HCT116 (cell line): ENCODE results near the gene ATAD1. TPM values are rescaled to one million over a fixed set of nuclear protein-coding genes. Genes with fewer than 3 reads are reported as not detected.

Experiments
- ATAC-seq: fragments of 200-7000 bp; cut with Tn5 transposase; 2 replicates; pipeline ENCODE4 v1.9.1; 2020; ENCODE audit warnings: mild to moderate bottlenecking, moderate library complexity
- BruUV-seq: library from RNA; stranded (reverse); fragments of 400-500 nt; replicated peaks from 2 replicates; lab custom pipeline; 2021; lab: Mats Ljungman, UMichigan
- CTCF ChIA-PET: fragments of 300-600 bp; sonication (Branson Sonifier 250); formaldehyde crosslinking; loops from one replicate; lab custom pipeline; 2021; ENCODE audit warnings: antibody characterized with exemption; lab: Charles Lee
- POLR2A ChIA-PET: fragments of 300-600, 350-600 bp; sonication (Branson Sonifier 250); formaldehyde crosslinking; loops from one replicate; lab custom pipeline; 2021; ENCODE audit warnings: antibody characterized with exemption; lab: Charles Lee
- RAD21 ChIA-PET, 2 experiments: fragments of 300-600 bp; sonication (Branson Sonifier 250); formaldehyde crosslinking; loops; one replicate each; lab custom pipeline; 2023; ENCODE audit warnings: low total read pairs in 2 of 2; ENCODE audit not compliant: uncharacterized antibody in 2 of 2, unreplicated experiment in 2 of 2, low non-redundant PET in 1 of 2; lab: Charles Lee
- DNase-seq: peaks from one replicate; pipeline ENCODE4 v3.0.0-alpha.2; 2010; ENCODE audit warnings: low read depth, low spot score
- H2AFZ ChIP-seq: fragments of 200-600 bp; shearing (Covaris generic), sonication (generic); 2 replicates; pipeline ENCODE4 v1.6.1; 2017; ENCODE audit warnings: low read depth, mixed run types, mixed read lengths, antibody characterized with exemption, low read length; ENCODE audit not compliant: poor library complexity, severe bottlenecking
- H3K27ac ChIP-seq: 2 replicates; pipeline ENCODE4 v1.5.1; 2012; ENCODE audit warnings: low read depth, low read length
- H3K27me3 ChIP-seq: fragments of 200-600 bp; sonication (generic); 2 replicates; pipeline ENCODE4 v1.6.1; 2016; ENCODE audit warnings: mixed run types, low read length, mixed read lengths; ENCODE audit not compliant: insufficient read depth
- H3K36me3 ChIP-seq, 2 experiments: fragments of 200-500 bp in 1 of 2; fragments of 200-600 bp in 1 of 2; sonication (Bioruptor generic) in 1 of 2; sonication (generic) in 1 of 2; 2 replicates each; pipeline versions ENCODE4 v1.5.1 to v1.6.1; 2014 to 2016; ENCODE audit warnings: low read length in 2 of 2, inconsistent platforms in 1 of 2, mixed read lengths in 1 of 2, mixed run types in 1 of 2; ENCODE audit not compliant: insufficient read depth in 2 of 2, control insufficient read depth in 1 of 2
- H3K4me1 ChIP-seq, 2 experiments: fragments of 200-600 bp in 1 of 2; sonication (generic) in 1 of 2; 2 replicates each; pipeline versions ENCODE4 v1.5.1 to v1.6.1; 2012 to 2017; ENCODE audit warnings: low read length in 2 of 2, inconsistent platforms in 1 of 2, mild to moderate bottlenecking in 1 of 2, mixed read lengths in 1 of 2, mixed run types in 1 of 2, moderate library complexity in 1 of 2; ENCODE audit not compliant: insufficient read depth in 2 of 2, control insufficient read depth in 1 of 2
- H3K4me2 ChIP-seq: fragments of 200-600 bp; sonication (generic); 2 replicates; pipeline ENCODE4 v1.6.1; 2017; ENCODE audit warnings: mixed run types, low read length, mixed read lengths
- H3K4me3 ChIP-seq, 2 experiments: fragments of 200-600 bp in 1 of 2; sonication (generic) in 1 of 2; replicated peaks in 1 of 2; 2 replicates each; pipeline ENCODE4 v1.5.1; 2011 to 2016; ENCODE audit warnings: low read length in 2 of 2, control low read depth in 1 of 2, low read depth in 1 of 2, mild to moderate bottlenecking in 1 of 2, mixed read lengths in 1 of 2, mixed run types in 1 of 2
- H3K79me2 ChIP-seq: fragments of 200-600 bp; sonication (generic); 2 replicates; pipeline ENCODE4 v1.6.1; 2017; ENCODE audit warnings: mild to moderate bottlenecking, mixed run types, low read length, moderate library complexity, mixed read lengths; ENCODE audit not compliant: insufficient read depth
- H3K9ac ChIP-seq: fragments of 200-600 bp; sonication (generic); 2 replicates; pipeline ENCODE4 v1.6.1; 2016; ENCODE audit warnings: low read length, mixed read lengths
- H3K9me2 ChIP-seq: fragments of 200-600 bp; sonication (generic), shearing (Covaris generic); 2 replicates; pipeline ENCODE4 v1.6.1; 2017; ENCODE audit warnings: mixed run types, mild to moderate bottlenecking, moderate library complexity; ENCODE audit not compliant: insufficient read depth
- H3K9me3 ChIP-seq, 2 experiments: fragments of 200-500 bp in 1 of 2; fragments of 200-600 bp in 1 of 2; sonication (Bioruptor generic) in 1 of 2; sonication (generic) in 1 of 2; 2 replicates each; pipeline ENCODE4 v1.6.1; 2014 to 2017; ENCODE audit warnings: low read length in 2 of 2, mixed read lengths in 2 of 2, inconsistent platforms in 1 of 2, low read depth in 1 of 2, mild to moderate bottlenecking in 1 of 2, mixed run types in 1 of 2, moderate library complexity in 1 of 2; ENCODE audit not compliant: control insufficient read depth in 1 of 2, insufficient read depth in 1 of 2
- H4K20me1 ChIP-seq: fragments of 200-600 bp; sonication (generic), shearing (Covaris generic); 2 replicates; pipeline ENCODE4 v1.6.1; 2017; ENCODE audit warnings: mixed run types, mild to moderate bottlenecking, moderate library complexity; ENCODE audit not compliant: insufficient read depth
- CEBPB ChIP-seq: IDR thresholded peaks from 2 replicates; pipeline ENCODE4 v1.6.1; 2012; ENCODE audit warnings: low read depth
- ELF1 ChIP-seq: IDR thresholded peaks from 2 replicates; pipeline ENCODE4 v1.6.1; 2012; ENCODE audit warnings: low read depth, borderline replicate concordance
- JUND ChIP-seq: IDR thresholded peaks from 2 replicates; pipeline ENCODE4 v1.6.1; 2012
- RAD21 ChIP-seq: IDR thresholded peaks from 2 replicates; pipeline ENCODE4 v1.6.1; 2012; ENCODE audit warnings: low read depth, mild to moderate bottlenecking
- TCF7L2 ChIP-seq: IDR thresholded peaks from 2 replicates; pipeline ENCODE4 v1.7.0; 2011; ENCODE audit warnings: borderline replicate concordance, inconsistent platforms; ENCODE audit not compliant: insufficient read depth, insufficient read length; ENCODE audit errors: extremely low read depth
- intact Hi-C: fragments of 100-400 bp; cut with micrococcal nuclease; formaldehyde crosslinking; loops from 2 replicates; pipeline ENCODE4 v1.10.0; 2022
- total RNA-seq: library from RNA; stranded (reverse); gene quantifications from one replicate; pipeline ENCODE4 v1.2.1, GENCODE V29; 2021; ENCODE audit not compliant: unreplicated experiment
- TF ChIP-seq, protein P1 (sequence below), 3 experiments: fragments of 200-600 bp in 1 of 3; sonication (generic) in 1 of 3; IDR thresholded peaks in 2 of 3; conservative IDR thresholded peaks in 1 of 3; 2 replicates each; pipeline ENCODE4 v1.5.1; 2012 to 2017; ENCODE audit warnings: low read depth in 2 of 3, low read length in 2 of 3, antibody characterized with exemption in 1 of 3, borderline replicate concordance in 1 of 3, control low read depth in 1 of 3, mild to moderate bottlenecking in 1 of 3, mixed read lengths in 1 of 3, mixed run types in 1 of 3, moderate library complexity in 1 of 3; ENCODE audit not compliant: insufficient read depth in 1 of 3

The ATAD1 gene
- total RNA-seq, 1 experiment from 2014 or later: 66.4 TPM

DNA sequence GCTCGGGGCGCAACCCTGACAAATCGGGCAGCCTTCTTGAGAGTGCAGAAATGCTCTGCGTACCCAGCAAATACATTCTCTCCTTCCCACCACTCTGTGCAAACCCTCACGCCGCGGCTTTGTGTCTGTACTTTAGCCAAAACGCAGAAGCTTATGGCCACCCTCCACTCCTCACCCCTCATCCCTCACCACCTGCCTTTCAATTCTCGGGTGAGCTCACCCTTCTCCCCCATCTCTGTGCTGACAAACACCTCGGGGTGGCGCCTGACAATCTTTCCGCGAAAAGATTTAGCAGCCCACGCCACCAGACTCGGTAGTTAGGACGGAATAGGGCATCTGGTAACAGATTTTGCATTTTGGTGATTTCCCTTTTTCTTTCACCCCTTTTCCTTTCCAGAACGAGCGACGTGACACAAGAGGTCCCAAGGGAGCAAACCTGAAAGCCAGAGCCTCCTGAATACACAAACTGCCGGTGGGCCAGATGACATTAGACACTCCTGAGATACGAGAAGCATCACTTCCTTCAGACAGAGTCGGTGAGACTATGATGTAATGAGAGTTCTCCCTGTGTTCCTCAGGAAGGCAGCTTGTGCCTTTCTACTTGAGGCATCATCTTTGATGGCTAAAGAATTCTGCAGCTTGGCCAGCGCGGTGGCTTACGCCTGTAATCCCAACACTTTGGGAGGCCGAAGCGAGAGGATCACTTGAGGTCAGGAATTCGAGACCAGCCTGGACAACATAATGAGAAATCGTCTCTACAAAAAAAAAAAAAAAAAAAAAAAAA lies 671 bp upstream of the ATAD1 start:
- Histone ChIP-seq H3K36me3 (no peaks in the 10 kb centered on the region), H3K9me2 (no peaks in the 10 kb centered on the region), H3K27ac (peak overlapping the region; percentile 86), H3K4me1 (peaks cover 7 to 22% of the 10 kb centered on the region in 2 experiments), H3K9me3 (no peaks in the 10 kb centered on the region), H4K20me1 (peaks cover 18% of the 10 kb centered on the region; the same call in 1 of the 2 replicates), H3K4me3 (peak overlapping the region; percentile 83 to 85), H3K27me3 (no peaks in the 10 kb centered on the region), H3K9ac (peak overlapping the region; percentile 93), H3K4me2 (peak overlapping the region; percentile 98), H2AFZ (peak overlapping the region; percentile 74), H3K79me2 (peaks cover 43% of the 10 kb centered on the region)
- TSS peak; percentile 82 for BruUV-seq
- ChIA-PET POLR2A (interaction anchor here (0.6 to 1.7 kb wide), 5 partner anchors 9 to 566 kb away, joined by 3 to 6 read pairs (median 4); no protein-coding TSS in a partner anchor), CTCF (no interaction called here), RAD21 (no interaction called here)
- TF ChIP-seq, protein P1, sequence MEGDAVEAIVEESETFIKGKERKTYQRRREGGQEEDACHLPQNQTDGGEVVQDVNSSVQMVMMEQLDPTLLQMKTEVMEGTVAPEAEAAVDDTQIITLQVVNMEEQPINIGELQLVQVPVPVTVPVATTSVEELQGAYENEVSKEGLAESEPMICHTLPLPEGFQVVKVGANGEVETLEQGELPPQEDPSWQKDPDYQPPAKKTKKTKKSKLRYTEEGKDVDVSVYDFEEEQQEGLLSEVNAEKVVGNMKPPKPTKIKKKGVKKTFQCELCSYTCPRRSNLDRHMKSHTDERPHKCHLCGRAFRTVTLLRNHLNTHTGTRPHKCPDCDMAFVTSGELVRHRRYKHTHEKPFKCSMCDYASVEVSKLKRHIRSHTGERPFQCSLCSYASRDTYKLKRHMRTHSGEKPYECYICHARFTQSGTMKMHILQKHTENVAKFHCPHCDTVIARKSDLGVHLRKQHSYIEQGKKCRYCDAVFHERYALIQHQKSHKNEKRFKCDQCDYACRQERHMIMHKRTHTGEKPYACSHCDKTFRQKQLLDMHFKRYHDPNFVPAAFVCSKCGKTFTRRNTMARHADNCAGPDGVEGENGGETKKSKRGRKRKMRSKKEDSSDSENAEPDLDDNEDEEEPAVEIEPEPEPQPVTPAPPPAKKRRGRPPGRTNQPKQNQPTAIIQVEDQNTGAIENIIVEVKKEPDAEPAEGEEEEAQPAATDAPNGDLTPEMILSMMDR (IDR thresholded peaks at IDR 0.05 in 2 of 3, conservative IDR thresholded peaks at IDR 0.05 in 1 of 3; ENCODE audit: borderline replicate concordance in 1 of 3, insufficient read depth in 1 of 3, low read depth in 2 of 3, low read length in 2 of 3): 0 out of 6 replicates have a peak, but pooled peaks of 1 of the 3 experiments have one; percentile 6
- TF ChIP-seq RAD21: peak; percentile 5; the same call in 1 of the 2 replicates
- no peak for TF ChIP-seq ELF1
- TF ChIP-seq TCF7L2: no peak
- TF ChIP-seq CEBPB: no peak
- no peak for TF ChIP-seq JUND
- DNase-seq (no peak), ATAC-seq (peak; percentile 51)
- intact Hi-C loops: loop anchor here (2.0 kb wide), 1 partner anchor 44 kb away; the partner anchor contains the start of genes KLLN and PTEN
